CD4-positive, alpha-beta T cell treated with Interleukin-15 for 1 hour (primary cell): ENCODE data around the gene THSD7A.

ENCODE experiments used
- DNase-seq: peaks from one replicate; pipeline ENCODE4 v3.0.0-alpha.2; 2020

Gene THSD7A

DNA sequence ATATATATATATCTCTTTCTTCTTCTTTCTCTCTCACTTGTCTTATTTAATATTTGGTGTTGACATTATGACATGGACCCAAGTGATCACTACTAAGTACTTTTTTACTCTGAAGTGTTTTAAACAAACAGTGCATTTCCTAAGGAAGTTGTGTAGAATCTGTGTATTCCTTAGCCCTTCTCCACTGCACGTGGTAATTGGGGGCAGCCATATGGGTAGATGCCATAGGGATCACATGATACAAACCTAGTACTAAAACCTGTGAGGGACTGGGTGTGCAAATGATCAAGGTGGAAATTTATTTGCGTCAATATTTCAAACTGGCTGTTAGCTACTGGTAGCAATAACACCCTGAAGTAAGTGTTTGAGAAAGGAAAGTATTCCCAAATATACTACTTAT lies 25.0 kb downstream of the THSD7A start:
- no peak for DNase-seq

DNA sequence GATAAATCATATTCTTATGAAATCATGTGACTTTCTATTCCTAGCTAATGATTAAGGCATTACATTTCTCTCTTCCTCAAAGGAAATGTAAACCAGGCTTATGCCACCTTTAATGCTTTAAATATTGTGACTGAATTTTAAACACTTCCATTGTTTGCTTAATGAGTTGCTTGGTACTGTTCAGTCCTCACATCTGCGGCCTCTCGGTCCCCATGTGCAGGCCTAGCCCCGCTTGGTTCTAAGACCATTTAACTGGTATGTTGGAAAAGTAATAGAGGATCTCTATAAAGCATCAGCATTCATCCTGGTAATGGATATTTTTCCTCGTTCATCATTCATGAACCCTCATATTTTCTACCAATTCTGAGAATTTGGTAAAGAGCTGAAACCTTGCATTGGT lies 27.4 kb downstream of the THSD7A start:
- DNase-seq, result no peak

GRCh38 chr7:11795231-11795630 lies 36.8 kb downstream of the THSD7A start:
- DNase-seq, result no peak

DNA sequence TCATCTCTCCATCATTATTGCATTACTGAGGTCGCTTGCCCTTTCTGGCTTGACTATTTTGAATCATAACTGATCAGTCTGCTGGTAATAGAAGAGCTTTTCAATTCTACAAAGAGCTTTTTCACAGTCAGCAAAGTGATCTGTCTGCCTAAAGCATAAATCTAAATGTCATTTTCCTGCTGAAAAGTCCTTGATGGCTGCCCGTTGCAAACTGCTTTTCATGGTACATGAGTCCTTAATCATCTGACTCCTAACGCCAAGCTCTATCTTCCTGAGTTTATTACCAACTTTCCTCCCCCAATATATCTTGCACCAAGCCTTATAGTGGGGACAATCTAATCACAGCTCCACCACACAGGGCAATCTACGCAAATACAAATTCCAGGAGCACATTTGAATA lies 39.8 kb downstream of the THSD7A start:
- DNase-seq, result no peak

GRCh38 chr7:11788568-11788967 lies 43.4 kb downstream of the THSD7A start:
- DNase-seq, result no peak

- no peak for DNase-seq
Observed at GRCh38 chr7:11787534-11787933, 44.5 kb downstream of the THSD7A start.

GRCh38 chr7:11786186-11786585 lies 45.8 kb downstream of the THSD7A start:
- DNase-seq, result no peak

DNA sequence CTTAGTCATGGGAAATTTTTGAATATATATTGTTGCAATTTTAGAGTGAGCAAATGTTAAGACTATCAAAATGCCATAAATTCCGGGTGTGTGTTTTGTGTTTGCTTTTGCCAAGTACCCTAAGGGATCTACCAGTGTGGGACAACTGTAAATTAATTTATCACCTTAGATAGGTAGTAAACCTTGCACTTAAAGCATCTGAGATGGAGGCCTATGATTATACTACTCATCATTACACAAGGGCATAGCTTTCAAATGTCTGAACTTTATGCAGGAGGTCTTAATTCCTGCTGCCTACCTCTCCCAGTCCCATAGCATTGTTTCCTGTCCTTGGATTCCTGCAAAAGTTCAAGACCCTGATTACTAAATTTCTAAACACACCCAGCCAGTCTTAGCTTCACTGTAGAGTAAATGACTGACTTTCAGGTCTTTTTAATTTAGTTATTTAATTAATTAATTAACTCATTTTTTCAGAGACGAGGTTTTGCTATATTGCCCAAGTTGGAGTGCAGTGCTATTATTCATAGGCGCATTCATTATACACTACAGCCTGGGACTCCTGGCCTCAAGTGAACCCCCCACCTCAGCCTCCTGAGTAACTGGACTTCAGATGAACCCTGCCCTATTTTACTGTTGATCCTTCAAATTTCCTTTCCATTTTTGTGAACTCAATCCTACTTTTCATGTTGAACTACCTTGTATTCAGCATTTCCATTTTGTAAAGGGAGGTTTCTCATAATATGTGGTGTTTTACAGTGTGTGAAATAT lies 47.0 kb downstream of the THSD7A start:
- no peak for DNase-seq

GRCh38 chr7:11779864-11780674 lies 51.9 kb downstream of the THSD7A start:
- DNase-seq, result no peak

DNA sequence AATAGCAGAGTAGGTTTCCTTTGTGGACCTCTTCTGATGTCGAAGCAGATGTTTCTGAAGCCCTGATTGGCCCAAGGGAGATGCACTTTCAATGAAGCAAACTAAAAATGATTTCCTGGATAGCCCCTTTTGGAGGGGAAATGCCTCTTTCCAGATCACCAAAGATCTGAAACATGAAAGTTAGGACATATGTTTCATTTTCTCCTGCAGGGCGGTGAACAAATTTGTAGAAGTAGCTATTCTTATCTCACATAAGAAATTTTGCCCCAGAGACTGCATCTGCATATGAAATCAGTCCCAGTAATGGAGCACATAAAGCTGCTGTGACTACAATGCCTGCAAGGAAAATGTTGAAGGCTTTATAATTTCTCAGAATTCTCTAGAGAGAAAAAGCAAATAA lies 56.0 kb downstream of the THSD7A start:
- no peak for DNase-seq

GRCh38 chr7:11775401-11775800 lies 56.6 kb downstream of the THSD7A start:
- no peak for DNase-seq

GRCh38 chr7:11768263-11768662 lies 63.7 kb downstream of the THSD7A start:
- DNase-seq, result no peak

DNA sequence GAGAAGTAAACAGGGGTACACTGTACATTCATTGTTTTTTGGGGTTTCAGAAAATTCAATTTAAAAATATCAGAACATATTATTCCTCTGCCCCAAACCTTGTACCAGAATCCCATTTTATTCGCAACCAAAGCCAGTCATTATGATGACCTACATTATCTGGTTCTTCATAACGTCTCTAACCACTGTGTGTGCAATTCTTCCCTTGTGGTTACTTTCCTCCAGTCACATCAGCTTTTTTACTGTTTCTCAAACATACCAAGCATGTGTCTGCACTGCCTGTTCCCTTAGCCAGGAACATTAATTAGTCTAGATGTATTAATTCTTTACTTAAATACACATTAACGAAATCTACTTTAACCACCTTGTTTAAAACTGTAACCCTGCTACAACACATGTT lies 64.8 kb downstream of the THSD7A start:
- no peak for DNase-seq

- no peak for DNase-seq
Observed at GRCh38 chr7:11760372-11760771, 71.6 kb downstream of the THSD7A start.

- DNase-seq, result no peak
Observed at GRCh38 chr7:11758627-11759111, 73.3 kb downstream of the THSD7A start.

DNA sequence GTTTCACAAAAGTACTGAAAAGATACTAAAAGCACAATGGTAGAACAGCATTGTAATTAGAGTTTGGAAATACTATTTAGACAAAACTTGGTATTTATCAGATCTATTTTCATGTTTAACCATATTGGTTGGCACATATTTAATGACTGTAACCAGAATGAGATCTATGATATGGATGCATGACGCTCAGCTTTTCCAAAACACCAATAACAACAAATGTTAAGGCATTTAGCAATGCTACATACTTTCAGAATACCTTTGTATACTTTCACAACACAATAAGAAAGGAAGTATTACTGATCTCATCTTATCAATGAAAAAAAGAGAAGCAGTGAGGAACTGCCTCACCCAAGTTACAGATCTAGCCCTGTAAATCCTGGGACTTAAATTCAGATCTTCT lies 74.8 kb downstream of the THSD7A start:
- no peak for DNase-seq

DNA sequence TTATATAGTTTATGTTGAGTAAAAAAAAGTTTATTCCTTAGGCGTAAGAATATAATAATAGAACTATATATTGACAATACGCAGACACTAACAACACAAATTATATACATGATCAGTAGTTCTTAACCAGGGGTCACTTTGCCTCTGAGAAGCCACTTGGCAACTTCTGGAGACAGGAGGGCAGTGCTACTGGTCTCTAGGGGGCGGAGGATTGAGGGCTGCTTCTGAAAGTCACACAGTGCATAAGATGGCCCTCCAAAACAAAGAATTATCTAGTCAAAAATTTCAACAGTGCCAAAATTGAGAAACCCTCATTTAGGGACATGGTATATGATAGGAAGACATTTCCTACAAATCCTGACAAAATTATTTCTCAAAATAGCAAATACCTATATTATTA lies 77.1 kb downstream of the THSD7A start:
- DNase-seq, result no peak

DNA sequence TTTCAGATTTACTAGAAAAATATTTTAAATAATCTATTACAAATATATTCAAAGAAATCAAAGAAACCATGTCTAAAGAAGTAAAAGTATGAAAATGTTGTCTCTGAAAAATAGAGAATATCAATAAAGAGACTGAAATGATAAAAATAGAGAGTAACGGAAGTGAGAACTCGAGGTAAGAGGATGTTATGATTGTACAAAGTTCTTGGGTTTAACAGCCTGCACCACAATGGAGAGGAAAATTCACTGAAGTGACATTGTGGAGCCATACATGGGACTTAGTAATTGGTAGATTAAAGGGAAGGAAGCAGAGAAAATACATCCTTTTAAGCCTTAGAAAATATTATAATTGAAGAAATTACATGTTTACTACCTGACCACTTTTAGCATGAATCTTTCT lies 77.9 kb downstream of the THSD7A start:
- no peak for DNase-seq

- no peak for DNase-seq
Observed at GRCh38 chr7:11753433-11753832, 78.6 kb downstream of the THSD7A start.

GRCh38 chr7:11751807-11752389 lies 80.1 kb downstream of the THSD7A start:
- no peak for DNase-seq

DNA sequence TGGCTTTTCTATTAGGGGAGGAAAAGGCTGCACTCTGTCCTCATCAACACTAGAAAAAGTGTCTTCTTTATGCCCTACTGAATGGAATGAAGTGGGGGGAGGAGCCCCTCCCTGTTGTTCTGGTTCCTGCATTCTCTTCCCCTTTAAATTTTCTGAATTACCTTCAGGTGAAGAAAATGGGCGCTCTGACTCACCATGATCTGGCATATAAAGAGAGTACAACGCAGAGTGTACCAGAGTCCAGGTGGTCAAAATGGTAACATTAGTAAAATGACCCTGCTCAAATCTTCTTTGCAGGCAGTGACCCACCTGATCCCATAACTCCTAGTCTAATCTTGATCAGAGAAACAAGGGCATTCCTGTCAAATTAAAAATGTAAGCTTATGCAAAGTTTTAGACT lies 80.7 kb downstream of the THSD7A start:
- no peak for DNase-seq

GRCh38 chr7:11750191-11750590 lies 81.8 kb downstream of the THSD7A start:
- DNase-seq, result no peak

- no peak for DNase-seq
Observed at GRCh38 chr7:11749629-11750028, 82.4 kb downstream of the THSD7A start.

- DNase-seq, result no peak
Observed at GRCh38 chr7:11748884-11749283, 83.1 kb downstream of the THSD7A start.
